HG02678 (cell line): Measurements from ENCODE around the gene GRIK3.
"Not testable (repeated sequence)": the region's sequence is repeated elsewhere in the genome, so short reads cannot be mapped to it uniquely, and the experiment has no call there.

Experiments
- ATAC-seq: cut with Tn5 transposase; IDR thresholded peaks from one replicate; pipeline ENCODE4 v1.9.1; 2021; ENCODE audit warnings: mild to moderate bottlenecking, moderate library complexity; ENCODE audit not compliant: unreplicated experiment

Gene GRIK3

DNA sequence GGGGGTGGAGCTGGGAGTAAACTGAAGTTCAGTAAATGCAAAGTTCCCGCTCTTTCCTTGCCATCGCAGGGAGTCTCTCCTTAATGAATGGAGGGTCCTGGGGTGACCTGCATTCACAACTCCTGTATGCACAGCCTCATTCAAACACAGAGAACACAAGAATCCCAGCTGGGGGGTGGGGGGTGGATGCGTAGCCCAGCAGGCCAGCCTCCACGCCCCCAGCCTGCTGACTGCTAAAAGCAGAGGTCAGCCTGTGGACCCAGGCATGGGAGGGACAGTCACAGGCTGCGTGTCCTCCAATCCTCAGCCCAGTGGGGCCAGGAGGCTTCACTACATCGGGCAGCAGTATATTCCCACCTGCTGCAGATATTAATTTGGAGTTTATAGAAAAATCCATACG is 263.1 kb downstream of the GRIK3 start:
- ATAC-seq: no peak

DNA sequence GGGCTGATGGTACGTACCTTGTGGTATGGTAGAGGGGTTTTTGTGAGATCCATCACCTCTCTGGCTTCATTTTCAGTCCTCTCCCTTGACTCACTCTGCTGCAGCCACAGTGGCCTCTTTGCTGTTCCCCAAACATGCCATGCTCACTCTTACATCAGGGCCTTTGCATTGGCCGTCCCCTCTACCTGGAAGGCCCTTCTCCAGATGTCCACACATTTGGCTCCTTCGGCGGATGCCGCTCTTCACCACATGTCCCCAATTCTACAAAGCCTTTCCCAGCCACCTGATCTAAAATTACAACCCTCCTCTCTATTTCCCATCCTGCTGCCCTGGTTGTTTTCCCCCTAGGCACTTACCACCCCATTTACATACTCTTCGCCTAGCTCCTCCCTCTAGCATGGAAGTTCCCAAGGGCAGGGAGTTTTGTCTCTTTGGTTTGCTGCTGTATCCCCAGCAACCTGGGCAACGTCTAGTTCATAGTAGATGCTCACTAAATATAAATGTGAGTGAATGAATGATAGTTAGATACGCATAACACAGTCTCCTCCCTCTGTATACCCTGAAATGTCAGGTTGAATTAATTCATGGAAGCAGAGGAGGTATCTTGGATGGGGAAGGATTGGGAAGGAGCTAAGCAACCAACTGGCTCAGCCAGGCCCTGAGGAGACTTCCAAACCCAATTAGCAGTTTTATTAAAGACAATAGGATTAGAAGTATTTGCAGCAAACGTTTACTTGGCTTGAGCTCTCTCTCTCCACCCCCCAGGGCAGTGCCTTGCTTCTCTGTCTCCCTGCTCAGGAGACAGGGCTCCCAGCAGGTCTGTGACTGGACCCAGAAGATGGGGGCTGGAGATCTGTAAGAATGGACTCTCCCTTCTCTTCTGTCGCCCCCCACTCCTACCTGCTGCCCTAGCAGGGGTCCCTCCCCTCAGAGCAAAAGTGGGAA is 264.2 kb downstream of the GRIK3 start:
- ATAC-seq: no peak

DNA sequence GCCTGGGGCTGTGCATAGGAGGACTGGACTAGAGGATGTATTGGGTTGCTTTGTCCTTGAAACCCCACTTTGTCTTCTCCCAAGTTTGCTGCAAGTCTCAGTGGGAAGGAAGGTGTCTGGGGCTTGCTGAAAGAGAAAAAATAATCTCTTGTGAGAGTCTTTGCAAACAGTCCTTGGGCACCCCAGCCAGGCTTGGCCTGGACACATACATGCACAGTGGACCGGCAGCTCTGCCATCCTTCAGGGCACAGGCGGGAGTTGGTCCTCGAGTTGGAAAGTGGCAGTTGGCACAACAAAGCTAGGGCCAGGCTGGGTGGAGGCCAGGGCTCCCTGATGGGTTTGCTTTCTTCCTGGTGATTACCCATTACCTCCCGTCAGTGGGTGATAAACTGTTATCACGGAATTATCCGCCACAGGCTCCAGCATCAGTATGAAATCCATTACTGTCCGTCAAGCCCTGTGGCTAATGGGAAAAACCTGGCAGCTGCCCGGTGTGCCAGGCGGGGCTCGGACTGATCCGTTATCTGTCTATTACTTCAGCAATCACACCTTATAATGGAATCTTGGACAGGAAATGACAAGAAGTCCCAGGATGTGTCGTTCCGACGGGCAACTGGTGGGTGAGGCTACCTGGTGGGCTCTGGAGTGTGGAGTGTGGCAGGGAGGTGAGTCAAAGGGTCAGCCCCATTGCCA is 265.7 kb downstream of the GRIK3 start:
- no peak for ATAC-seq

DNA sequence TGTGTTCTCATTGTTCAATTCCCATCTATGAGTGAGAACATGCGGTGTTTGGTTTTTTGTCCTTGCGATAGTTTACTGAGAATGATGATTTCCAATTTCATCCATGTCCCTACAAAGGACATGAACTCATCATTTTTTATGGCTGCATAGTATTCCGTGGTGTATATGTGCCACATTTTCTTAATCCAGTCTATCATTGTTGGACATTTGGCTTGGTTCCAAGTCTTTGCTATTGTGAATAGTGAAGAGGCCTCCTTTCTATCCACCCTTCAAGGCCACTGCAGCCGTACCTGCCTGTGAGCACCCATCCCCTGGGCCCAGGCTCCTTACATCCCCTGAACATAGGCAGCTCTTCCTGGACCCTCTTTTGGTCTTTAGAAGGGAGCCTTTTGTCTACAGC is 266.9 kb downstream of the GRIK3 start:
- not testable (repeated sequence) for ATAC-seq

DNA sequence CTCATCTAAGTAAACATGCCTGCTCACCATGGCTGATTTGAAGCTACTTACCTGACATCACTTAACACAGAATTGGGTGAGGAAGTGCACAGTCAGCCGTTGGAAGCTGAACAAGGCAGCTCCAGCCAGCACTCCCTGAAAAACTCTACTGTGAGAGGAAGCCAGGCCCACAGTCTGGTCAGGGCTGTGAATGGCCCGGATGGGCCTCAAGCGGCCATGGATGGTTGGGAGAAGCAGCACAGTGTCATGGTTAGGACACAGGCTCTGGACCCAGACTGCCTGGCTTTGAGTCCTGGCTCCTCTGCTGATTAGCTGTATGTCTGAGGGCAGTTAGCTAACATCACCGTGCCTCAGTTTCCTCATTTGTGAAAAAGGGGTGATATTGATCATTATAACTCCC is 267.8 kb downstream of the GRIK3 start:
- ATAC-seq: no peak

DNA sequence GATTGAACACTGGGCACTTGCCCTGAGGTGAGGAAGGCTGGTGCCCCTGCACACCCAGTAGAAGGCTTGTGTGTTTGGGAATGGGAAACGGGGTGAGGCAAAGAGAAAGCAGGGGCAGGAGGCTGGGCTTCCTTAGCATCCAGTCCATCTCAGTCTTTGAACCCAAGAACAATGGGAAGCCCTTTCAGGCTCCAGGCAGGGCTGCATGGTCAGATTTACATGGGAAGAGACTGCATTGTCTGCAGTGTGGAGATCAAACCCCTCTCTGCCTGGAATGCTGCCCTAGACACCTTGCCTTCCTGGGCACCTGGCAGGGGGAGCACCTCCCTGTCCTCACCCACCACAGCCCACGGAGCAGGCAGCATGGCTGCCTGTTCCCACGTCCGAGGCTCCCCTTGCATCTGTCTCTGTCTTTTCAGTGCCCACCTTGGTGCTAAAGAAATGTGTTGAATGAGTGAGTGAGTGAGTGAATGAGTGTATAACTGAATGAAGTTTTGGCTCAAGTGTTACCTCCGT is 268.5 kb downstream of the GRIK3 start:
- no peak for ATAC-seq

DNA sequence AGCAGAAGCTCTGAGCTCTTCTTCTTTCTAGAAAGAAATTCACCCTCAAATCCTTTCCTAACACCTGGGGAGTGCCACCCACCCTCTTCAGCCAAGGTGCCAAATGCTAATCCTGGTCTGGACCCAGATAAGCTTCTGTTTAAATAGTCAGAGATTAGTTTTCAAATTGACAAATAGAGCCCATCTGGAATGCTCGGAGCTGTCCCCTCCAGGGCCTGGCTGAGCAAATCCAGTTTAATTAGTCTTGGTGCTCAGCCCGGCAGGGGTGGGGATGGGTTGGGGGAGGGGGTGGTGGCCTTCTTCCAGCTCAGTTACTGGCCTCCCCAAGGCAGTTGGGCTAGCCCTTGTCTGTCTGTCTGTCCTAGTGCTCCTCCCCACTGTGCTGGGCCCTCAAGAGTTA is 269.5 kb downstream of the GRIK3 start:
- ATAC-seq: no peak

DNA sequence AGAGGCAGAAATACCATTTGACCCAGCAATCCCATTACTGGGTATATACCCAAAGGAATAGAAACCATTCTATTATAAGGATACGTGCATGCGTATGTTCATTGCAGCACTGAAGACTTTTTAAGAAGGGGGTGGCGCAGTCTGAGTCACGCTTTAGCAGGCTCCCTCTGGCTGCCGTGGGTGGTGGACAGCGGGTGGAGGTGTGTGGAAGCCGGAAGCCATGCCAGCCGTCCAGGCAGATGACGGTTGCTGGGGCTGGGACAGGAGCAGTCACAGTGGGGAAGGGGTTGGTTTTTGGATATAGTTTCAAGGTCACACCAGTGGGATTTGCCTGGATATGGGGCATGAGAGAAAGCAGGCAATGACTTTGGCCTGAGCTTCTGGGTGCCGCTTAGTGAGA is 270.5 kb downstream of the GRIK3 start:
- no peak for ATAC-seq

DNA sequence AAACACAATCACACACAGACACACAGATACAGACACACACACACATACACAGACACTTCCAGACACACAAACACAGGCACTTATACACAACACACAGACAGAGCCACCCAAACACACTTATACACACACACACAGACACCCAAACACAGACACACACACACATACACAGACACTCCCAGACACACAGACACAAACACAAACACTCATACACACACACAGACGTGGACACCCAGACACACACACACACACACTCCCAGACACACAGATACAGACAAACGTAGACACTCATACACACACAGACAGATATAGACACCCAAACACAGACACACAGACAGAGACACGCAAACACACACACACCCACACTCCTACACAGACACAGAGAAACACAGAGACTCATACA is 272.1 kb downstream of the GRIK3 start:
- no peak for ATAC-seq

DNA sequence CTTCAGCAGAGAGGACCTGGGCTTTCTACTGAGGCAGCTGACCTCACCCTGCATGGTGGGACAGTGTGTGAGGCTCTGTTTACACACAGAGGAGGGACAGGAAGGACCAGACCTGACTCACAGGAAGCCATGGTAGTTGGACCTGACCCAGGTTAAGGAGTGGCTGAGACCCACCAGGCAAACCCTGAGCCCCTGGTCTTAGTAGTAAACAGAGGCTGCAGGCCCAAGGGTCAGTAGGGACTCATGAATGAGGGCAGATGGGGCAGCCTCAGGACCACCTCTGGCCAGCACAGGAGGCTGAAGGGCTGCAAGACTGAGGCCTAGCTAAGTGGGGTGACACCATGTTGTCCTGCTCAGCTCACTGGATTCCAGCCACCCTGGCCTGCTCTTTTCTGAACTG is 273.2 kb downstream of the GRIK3 start:
- no peak for ATAC-seq

DNA sequence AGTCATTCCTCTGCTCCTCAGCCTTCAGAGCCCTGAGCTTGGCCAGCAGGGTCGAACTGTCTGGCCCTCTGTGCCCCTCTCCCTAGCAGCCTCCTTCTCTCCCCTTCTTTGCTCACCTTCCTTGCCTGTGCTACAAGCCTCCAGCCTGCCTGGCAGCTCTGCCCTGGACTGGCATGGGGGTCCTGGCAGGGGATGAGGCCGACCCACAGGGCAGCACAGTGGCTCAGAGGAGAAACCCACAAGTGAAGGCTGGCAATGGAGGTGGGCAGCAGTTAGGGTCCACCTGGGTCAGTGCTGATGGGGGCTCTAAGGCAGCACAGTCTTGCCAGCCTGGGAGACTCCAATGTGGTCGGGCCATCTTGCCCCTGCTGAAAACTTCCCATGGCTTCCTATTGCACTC is 274.2 kb downstream of the GRIK3 start:
- no peak for ATAC-seq

DNA sequence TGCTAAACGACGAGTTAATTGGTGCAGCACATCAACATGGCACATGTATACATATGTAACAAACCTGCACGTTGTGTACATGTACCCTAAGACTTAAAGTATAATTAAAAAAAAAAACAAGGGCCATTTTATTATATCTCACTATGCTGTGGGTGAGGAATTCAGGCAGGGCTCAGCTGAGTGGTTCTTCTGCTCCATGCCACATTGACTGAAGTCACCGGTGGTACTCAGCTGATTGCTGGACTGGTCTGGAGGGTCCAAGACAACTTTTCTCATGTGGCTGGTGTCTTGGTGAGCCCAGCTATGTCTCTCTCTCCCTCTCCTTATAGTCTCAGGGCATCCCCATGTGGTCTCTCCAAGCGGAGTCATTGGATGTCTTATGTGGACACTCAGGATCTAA is 275.0 kb downstream of the GRIK3 start:
- no peak for ATAC-seq

DNA sequence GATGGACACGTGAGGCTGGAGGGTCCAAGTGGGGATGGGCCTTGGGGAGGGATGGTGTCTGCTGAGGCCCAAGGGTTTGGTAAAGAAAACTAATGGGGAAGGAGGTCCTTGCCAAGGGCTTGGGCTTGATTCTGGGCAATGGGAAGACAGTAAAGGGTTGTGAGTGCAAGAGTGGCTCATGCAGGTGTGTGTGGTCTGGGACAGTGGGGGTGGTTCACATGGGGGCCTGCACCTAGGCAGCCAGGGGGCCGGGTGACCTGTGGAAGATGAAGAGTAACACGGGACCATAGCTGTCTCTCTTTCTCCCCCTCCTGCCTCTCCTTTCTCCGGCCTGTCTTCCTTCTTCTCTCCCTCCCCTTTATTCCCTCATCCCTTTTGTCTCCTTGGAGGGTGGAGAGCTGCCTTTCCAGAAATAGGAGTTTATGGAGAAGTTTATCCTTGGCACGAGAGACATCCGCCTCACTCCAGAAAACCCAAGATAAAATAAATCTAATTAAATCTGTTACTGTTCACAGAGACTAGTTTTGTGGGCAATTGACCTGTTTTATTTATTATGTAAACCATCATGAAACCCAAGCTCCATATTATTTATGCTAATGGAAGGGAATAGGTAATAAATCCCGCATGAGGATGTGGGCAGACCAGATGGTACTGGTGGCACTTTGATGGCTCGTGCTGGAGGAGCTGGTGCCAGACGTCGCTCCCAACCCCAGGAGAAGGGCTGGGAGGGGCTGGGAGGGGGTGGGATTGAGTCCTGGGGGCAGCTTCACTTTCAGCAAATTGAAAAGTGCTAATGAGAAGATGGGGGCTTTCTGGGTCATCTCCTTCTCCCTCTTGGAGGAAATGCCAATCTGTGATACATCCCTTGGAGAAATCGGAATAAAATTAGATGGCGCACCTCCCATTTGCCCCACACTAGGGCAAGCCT is 278.7 kb downstream of the GRIK3 start:
- no peak for ATAC-seq

DNA sequence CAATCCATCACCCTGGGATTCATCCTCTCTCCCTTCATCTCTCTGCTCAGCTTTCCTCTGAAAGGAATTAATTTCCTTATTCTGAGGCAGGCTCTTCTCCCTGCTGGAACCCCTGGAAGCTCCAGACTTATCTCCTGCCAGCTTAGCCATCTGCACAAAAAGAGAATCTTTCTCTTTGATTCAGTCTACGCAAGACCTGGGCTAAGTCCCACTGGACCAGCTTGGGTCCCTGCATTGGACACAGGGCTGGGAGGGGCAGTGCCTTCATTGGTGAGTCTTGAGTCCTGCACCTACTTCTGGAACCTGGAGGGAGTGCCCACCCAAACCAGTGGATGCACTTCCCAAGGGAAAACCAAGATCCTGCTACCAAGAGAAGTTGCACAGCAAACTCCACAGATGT is 279.9 kb downstream of the GRIK3 start:
- no peak for ATAC-seq

DNA sequence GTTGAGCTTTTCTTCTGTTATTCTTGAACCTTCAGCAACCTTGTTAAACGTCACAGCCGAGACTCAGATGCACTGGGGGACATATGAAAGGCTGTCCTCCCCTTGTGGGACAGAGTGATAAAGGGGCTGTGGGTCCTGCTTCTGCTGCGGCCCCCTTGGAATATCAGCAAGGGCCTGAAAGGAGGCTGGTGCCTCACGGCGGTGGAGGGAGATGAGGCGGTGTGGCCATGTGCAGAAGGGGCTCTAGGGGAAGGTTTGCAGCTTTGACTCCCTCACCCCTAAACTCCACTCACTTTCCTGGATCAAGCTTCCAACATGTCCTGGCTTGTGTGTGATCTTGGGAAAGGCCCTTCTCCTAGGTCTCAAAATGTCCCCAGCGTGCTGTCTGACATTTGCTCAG is 280.9 kb downstream of the GRIK3 start:
- ATAC-seq: no peak

DNA sequence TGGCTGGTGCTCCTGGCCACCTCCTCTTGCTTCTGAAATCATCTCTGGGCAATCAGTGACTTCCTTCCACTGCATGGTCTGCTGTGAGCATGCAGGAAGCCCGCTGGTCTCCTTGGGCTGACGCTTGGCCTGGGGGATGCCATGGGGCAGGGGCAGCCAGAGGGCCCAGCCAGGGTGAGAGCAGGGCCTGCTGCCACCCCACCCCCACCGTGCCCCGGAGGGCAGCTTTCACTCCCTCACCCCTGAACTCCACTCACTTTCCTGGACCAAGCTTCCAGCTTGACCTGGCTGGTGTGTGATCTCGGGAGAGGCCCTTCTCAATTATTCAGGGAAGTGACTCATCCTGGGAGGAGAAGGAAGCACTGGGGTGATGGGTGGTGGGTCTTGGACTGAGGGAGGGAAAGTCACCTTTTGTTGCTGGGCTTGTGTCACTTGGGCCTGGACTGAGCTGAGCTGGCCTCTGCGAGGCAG is 281.4 kb downstream of the GRIK3 start:
- ATAC-seq: no peak

DNA sequence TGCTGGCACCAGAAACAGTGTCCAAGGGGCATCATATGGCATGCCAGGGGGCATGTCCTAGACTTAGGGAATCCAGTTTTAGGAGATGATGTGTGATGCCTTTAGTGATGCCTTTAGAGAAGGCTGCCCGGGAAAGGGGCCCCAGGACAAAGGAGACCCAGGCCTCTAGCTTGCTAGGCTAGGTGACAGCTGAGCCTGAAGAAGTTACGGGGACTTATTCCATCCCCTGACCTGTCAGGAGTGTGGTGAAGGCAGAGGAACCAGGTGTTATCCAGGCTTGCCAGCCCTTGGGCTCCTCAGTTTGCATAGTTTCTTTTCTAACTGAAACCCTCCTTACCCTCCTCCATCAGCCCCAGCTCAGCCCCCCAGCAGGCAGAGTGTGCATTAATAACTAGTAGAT is 281.9 kb downstream of the GRIK3 start:
- ATAC-seq: no peak

DNA sequence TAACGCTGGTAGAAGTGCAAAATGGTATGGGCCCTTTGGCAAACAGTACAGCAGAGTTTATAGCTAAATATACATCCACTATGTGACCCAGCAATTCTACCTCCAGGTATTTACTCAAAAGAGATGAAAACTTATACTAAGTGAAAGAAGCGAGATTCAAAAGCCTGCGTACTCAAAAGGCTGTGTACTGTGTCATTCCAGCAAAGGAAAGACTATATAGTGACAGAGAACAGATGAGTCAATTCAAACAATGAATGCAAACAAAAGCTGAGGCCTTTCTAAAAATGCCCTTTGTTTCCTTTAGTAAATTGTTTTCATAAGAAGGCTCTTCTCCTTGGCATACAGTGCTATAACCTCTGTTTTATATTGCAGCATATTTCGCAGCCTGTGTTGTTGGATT is 282.8 kb downstream of the GRIK3 start:
- no peak for ATAC-seq

DNA sequence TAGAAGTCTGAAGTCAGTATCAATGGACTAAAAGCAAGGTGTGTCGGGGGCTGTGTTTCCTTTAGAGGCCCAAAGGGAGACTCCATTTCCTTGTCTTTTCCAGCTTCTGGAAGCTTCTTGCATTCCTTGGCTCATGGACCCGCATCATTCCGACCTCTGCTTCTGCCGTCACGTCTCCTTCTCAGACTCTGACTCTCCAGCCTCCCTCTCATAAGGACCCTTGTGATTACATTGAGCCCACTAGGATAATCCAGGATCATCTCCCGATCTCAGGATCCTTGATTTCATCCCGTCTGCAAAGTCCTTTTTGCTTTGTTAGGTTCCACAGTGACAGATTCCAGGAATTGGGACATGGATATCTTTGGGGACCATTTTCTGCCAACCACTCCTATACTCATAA is 285.8 kb downstream of the GRIK3 start:
- no peak for ATAC-seq
